ENCODE results near the gene C6orf62. TPM values are rescaled to one million over a fixed set of nuclear protein-coding genes. Genes with fewer than 3 reads are reported as not detected.
"Not testable (repeated sequence)": the region's sequence is repeated elsewhere in the genome, so short reads cannot be mapped to it uniquely, and the experiment has no call there.

Gene C6orf62
- polyA plus RNA-seq (2013, experiment 1 of 2), result 51.6 TPM
- 52.1 TPM for polyA plus RNA-seq (2013, experiment 2 of 2)

GRCh38 chr6:24719125-24719971 is at the start of gene C6orf62:
C6orf62 (minus strand) TSS chr6:24719154; CDS start chr6:24718668, 486 bp downstream.
- Histone ChIP-seq H3K14ac (ENCODE audit: low read length) (no peak within 1 kb of the TSS), H3K18ac (ENCODE audit: low read length) (peak within 1 kb of the TSS; percentile 94), H2AFZ (ENCODE audit: low read length) (peak within 1 kb of the TSS; percentile 83), H2AK5ac (ENCODE audit: low read depth, low read length) (no peak within 1 kb of the TSS), H2BK12ac (ENCODE audit: low read length) (no peak within 1 kb of the TSS), H3K27me3 (ENCODE audit: control insufficient read depth in 3 of 3, insufficient read depth in 3 of 3, low read depth in 1 of 3, low read length in 3 of 3) (no peaks in the 10 kb centered on the region), H4K91ac (ENCODE audit: low read depth, low read length, poor library complexity) (no peak within 1 kb of the TSS), H3K27ac (replicated peaks; ENCODE audit: low read length) (no peak within 1 kb of the TSS), H3K4me1 (ENCODE audit: control insufficient read depth in 2 of 2, insufficient read depth in 1 of 2, low read depth in 1 of 2, low read length in 2 of 2) (peaks cover 0 to 1% of the 10 kb centered on the region in 2 donors), H2BK15ac (ENCODE audit: low read length) (no peak within 1 kb of the TSS), H4K8ac (ENCODE audit: low read depth, low read length) (no peak within 1 kb of the TSS), H3K79me1 (ENCODE audit: low read depth, low read length) (no peaks in the 10 kb centered on the region), H3K23ac (ENCODE audit: low read depth, low read length, poor library complexity) (peak within 1 kb of the TSS; percentile 85), H3K4me3 (ENCODE audit: low read length in 2 of 2) (peak within 1 kb of the TSS; percentile 79 to 98), H2BK120ac (ENCODE audit: low read depth, low read length) (no peak within 1 kb of the TSS), H3K36me3 (replicated peaks in 1 of 2; ENCODE audit: control insufficient read depth in 2 of 2, insufficient read depth in 2 of 2, low read length in 2 of 2) (peaks cover 0 to 51% of the 10 kb centered on the region in 2 donors), H3K4me2 (ENCODE audit: insufficient read depth, low read length, poor library complexity, severe bottlenecking) (peak within 1 kb of the TSS; percentile 66), H3K9ac (ENCODE audit: low read depth, low read length, poor library complexity) (peak within 1 kb of the TSS; percentile 99), H3K9me3 (replicated peaks in 1 of 2; ENCODE audit: control insufficient read depth in 2 of 2, insufficient read depth in 1 of 2, low read depth in 1 of 2, low read length in 2 of 2) (no peaks in the 10 kb centered on the region), H3K4ac (ENCODE audit: low read length) (no peak within 1 kb of the TSS), H2BK5ac (ENCODE audit: low read length) (peak within 1 kb of the TSS; percentile 93)
- WGBS, 2 donors (ENCODE audit: extremely low coverage in 2 of 2, insufficient read length in 2 of 2, insufficient replicate concordance in 1 of 2), result no CpG with 5 or more reads among the region's 25 CpGs
- peak; percentile 6 for DNase-seq (ENCODE audit: low spot score)

GRCh38 chr6:24768361-24768760 is 49.4 kb upstream of the C6orf62 start:
- H3K23ac ChIP-seq (ENCODE audit: low read depth, low read length, poor library complexity), result no peak overlapping the region
- H4K91ac ChIP-seq (ENCODE audit: low read depth, low read length, poor library complexity), result no peak overlapping the region
- H3K4me2 ChIP-seq (ENCODE audit: insufficient read depth, low read length, poor library complexity, severe bottlenecking), result no peak overlapping the region
- no peaks in the 10 kb centered on the region for H3K79me1 ChIP-seq (ENCODE audit: low read depth, low read length)
- H4K8ac ChIP-seq (ENCODE audit: low read depth, low read length), result no peak overlapping the region
- H3K9me3 ChIP-seq (replicated peaks in 1 of 2; ENCODE audit: control insufficient read depth in 2 of 2, insufficient read depth in 1 of 2, low read depth in 1 of 2, low read length in 2 of 2), result no peaks in the 10 kb centered on the region
- H3K9ac ChIP-seq (ENCODE audit: low read depth, low read length, poor library complexity), result no peak overlapping the region
- no peaks in the 10 kb centered on the region for H3K27me3 ChIP-seq (ENCODE audit: control insufficient read depth in 3 of 3, insufficient read depth in 3 of 3, low read depth in 1 of 3, low read length in 3 of 3)
- whole genome bisulfite sequencing, 2 donors (ENCODE audit: extremely low coverage in 2 of 2, insufficient read length in 2 of 2, insufficient replicate concordance in 1 of 2), result no CpG with 5 or more reads among the region's 5 CpGs
- H2AK5ac ChIP-seq (ENCODE audit: low read depth, low read length), result no peak overlapping the region
- no peak overlapping the region for H2BK120ac ChIP-seq (ENCODE audit: low read depth, low read length)
- no peaks in the 10 kb centered on the region for H3K4me1 ChIP-seq (ENCODE audit: control insufficient read depth in 2 of 2, insufficient read depth in 1 of 2, low read depth in 1 of 2, low read length in 2 of 2)
- no peaks in the 10 kb centered on the region for H3K36me3 ChIP-seq (replicated peaks in 1 of 2; ENCODE audit: control insufficient read depth in 2 of 2, insufficient read depth in 2 of 2, low read length in 2 of 2)
- H3K14ac ChIP-seq (ENCODE audit: low read length), result no peak overlapping the region
- DNase-seq (ENCODE audit: low spot score), result no peak
- H3K18ac ChIP-seq (ENCODE audit: low read length), result no peak overlapping the region
- no peak overlapping the region for H3K27ac ChIP-seq (replicated peaks; ENCODE audit: low read length)
- no peak overlapping the region for H2BK12ac ChIP-seq (ENCODE audit: low read length)
- no peak overlapping the region for H3K4me3 ChIP-seq (ENCODE audit: low read length in 2 of 2)
- no peak overlapping the region for H2BK5ac ChIP-seq (ENCODE audit: low read length)
- no peak overlapping the region for H2BK15ac ChIP-seq (ENCODE audit: low read length)
- no peak overlapping the region for H2AFZ ChIP-seq (ENCODE audit: low read length)
- H3K4ac ChIP-seq (ENCODE audit: low read length), result no peak overlapping the region

GRCh38 chr6:24766680-24767462 is 47.9 kb upstream of the C6orf62 start:
- no peak overlapping the region for H3K23ac ChIP-seq (ENCODE audit: low read depth, low read length, poor library complexity)
- H3K9me3 ChIP-seq (replicated peaks in 1 of 2; ENCODE audit: control insufficient read depth in 2 of 2, insufficient read depth in 1 of 2, low read depth in 1 of 2, low read length in 2 of 2), result no peaks in the 10 kb centered on the region
- no peak overlapping the region for H2AFZ ChIP-seq (ENCODE audit: low read length)
- no peak overlapping the region for H2BK120ac ChIP-seq (ENCODE audit: low read depth, low read length)
- no peaks in the 10 kb centered on the region for H3K27me3 ChIP-seq (ENCODE audit: control insufficient read depth in 3 of 3, insufficient read depth in 3 of 3, low read depth in 1 of 3, low read length in 3 of 3)
- no peak overlapping the region for H4K91ac ChIP-seq (ENCODE audit: low read depth, low read length, poor library complexity)
- no peak overlapping the region for H3K4me3 ChIP-seq (ENCODE audit: low read length in 2 of 2)
- no peak overlapping the region for H3K9ac ChIP-seq (ENCODE audit: low read depth, low read length, poor library complexity)
- whole genome bisulfite sequencing, 2 donors (ENCODE audit: extremely low coverage in 2 of 2, insufficient read length in 2 of 2, insufficient replicate concordance in 1 of 2), result no CpG with 5 or more reads among the region's 9 CpGs
- H2AK5ac ChIP-seq (ENCODE audit: low read depth, low read length), result no peak overlapping the region
- no peaks in the 10 kb centered on the region for H3K79me1 ChIP-seq (ENCODE audit: low read depth, low read length)
- H3K27ac ChIP-seq (replicated peaks; ENCODE audit: low read length), result no peak overlapping the region
- no peak overlapping the region for H3K18ac ChIP-seq (ENCODE audit: low read length)
- H3K14ac ChIP-seq (ENCODE audit: low read length), result no peak overlapping the region
- H3K4ac ChIP-seq (ENCODE audit: low read length), result no peak overlapping the region
- H2BK5ac ChIP-seq (ENCODE audit: low read length), result no peak overlapping the region
- no peak overlapping the region for H2BK12ac ChIP-seq (ENCODE audit: low read length)
- H3K4me1 ChIP-seq (ENCODE audit: control insufficient read depth in 2 of 2, insufficient read depth in 1 of 2, low read depth in 1 of 2, low read length in 2 of 2), result no peaks in the 10 kb centered on the region
- H4K8ac ChIP-seq (ENCODE audit: low read depth, low read length), result no peak overlapping the region
- no peak overlapping the region for H3K4me2 ChIP-seq (ENCODE audit: insufficient read depth, low read length, poor library complexity, severe bottlenecking)
- no peak for DNase-seq (ENCODE audit: low spot score)
- H2BK15ac ChIP-seq (ENCODE audit: low read length), result no peak overlapping the region
- no peaks in the 10 kb centered on the region for H3K36me3 ChIP-seq (replicated peaks in 1 of 2; ENCODE audit: control insufficient read depth in 2 of 2, insufficient read depth in 2 of 2, low read length in 2 of 2)

GRCh38 chr6:24765968-24766367 is 47.0 kb upstream of the C6orf62 start:
- no CpG with 5 or more reads among the region's 26 CpGs for WGBS, 2 donors (ENCODE audit: extremely low coverage in 2 of 2, insufficient read length in 2 of 2, insufficient replicate concordance in 1 of 2)

More at GRCh38 chr6:24765968-24766367, 47.0 kb upstream of the C6orf62 start:
- not testable (repeated sequence) for H3K9me3 ChIP-seq (replicated peaks in 1 of 2; ENCODE audit: control insufficient read depth in 2 of 2, insufficient read depth in 1 of 2, low read depth in 1 of 2, low read length in 2 of 2); H3K27ac ChIP-seq (replicated peaks; ENCODE audit: low read length); H3K79me1 ChIP-seq (ENCODE audit: low read depth, low read length); H3K18ac ChIP-seq (ENCODE audit: low read length); H2BK120ac ChIP-seq (ENCODE audit: low read depth, low read length); H3K4me2 ChIP-seq (ENCODE audit: insufficient read depth, low read length, poor library complexity, severe bottlenecking); H3K9ac ChIP-seq (ENCODE audit: low read depth, low read length, poor library complexity); H3K4me1 ChIP-seq (ENCODE audit: control insufficient read depth in 2 of 2, insufficient read depth in 1 of 2, low read depth in 1 of 2, low read length in 2 of 2); H3K23ac ChIP-seq (ENCODE audit: low read depth, low read length, poor library complexity); H4K8ac ChIP-seq (ENCODE audit: low read depth, low read length); H3K27me3 ChIP-seq (ENCODE audit: control insufficient read depth in 3 of 3, insufficient read depth in 3 of 3, low read depth in 1 of 3, low read length in 3 of 3); H2BK15ac ChIP-seq (ENCODE audit: low read length); H3K4me3 ChIP-seq (ENCODE audit: low read length in 2 of 2); H3K4ac ChIP-seq (ENCODE audit: low read length); H2BK5ac ChIP-seq (ENCODE audit: low read length); H2AK5ac ChIP-seq (ENCODE audit: low read depth, low read length); H2BK12ac ChIP-seq (ENCODE audit: low read length); H4K91ac ChIP-seq (ENCODE audit: low read depth, low read length, poor library complexity); DNase-seq (ENCODE audit: low spot score); H3K36me3 ChIP-seq (replicated peaks in 1 of 2; ENCODE audit: control insufficient read depth in 2 of 2, insufficient read depth in 2 of 2, low read length in 2 of 2); H3K14ac ChIP-seq (ENCODE audit: low read length)
- peak overlapping the region; percentile 35 for H2AFZ ChIP-seq (ENCODE audit: low read length)
